Left colon (tissue), 2 donors: Measurements from ENCODE around the gene CABYR. TPM values are rescaled to one million over a fixed set of nuclear protein-coding genes. Genes with fewer than 3 reads are reported as not detected.

Experiments used
- ATAC-seq: fragments of 200-7000 bp; cut with Tn5 transposase; one replicate; pipeline ENCODE4 v1.9.1; 2020; ENCODE audit warnings: mild to moderate bottlenecking, moderate library complexity
- DNase-seq, 2 donors: peaks; one replicate each; pipeline ENCODE4 v3.0.0-alpha.2; 2020
- intact Hi-C, 2 donors: fragments of 100-400 bp; cut with DNase I in 1 of 2; cut with micrococcal nuclease in 1 of 2; formaldehyde crosslinking; loops; one replicate each; pipeline versions ENCODE4 v1.11.2 to v1.14.0; 2022; cut with DNase I, micrococcal nuclease
- total RNA-seq, 2 donors: library from RNA; stranded (reverse); fragmentation: NEBNext Ultra II Directional; extraction: Animal tissue kit (Norgen Biotek cat#: 25700); gene quantifications; one replicate each; pipeline ENCODE4 v1.2.1, GENCODE V29; 2021
- donor health status: DM: no; HTN: no; CAD: no.
- donor health status: DM: yes; HTN: yes; CAD: no.

Gene CABYR
- total RNA-seq, 2 donors from 2014 or later = 0.47 to 0.79 TPM

GRCh38 chr18:24181806-24182205 lies 42.9 kb downstream of the CABYR start:
- intact Hi-C loops = no loop called here
- DNase-seq (no peak), ATAC-seq (no peak)

- no peak for ATAC-seq
- intact Hi-C loops = no loop called here
- no peak for DNase-seq
Measured at GRCh38 chr18:24185805-24186204, 46.9 kb downstream of the CABYR start.

GRCh38 chr18:24187049-24187448 lies 48.2 kb downstream of the CABYR start:
- no peak for ATAC-seq
- no peak for DNase-seq

GRCh38 chr18:24187689-24188088 lies 48.8 kb downstream of the CABYR start:
- intact Hi-C loops = no loop called here
- ATAC-seq = no peak

More at GRCh38 chr18:24187049-24187448, 48.2 kb downstream of the CABYR start:
- intact Hi-C loops = no loop called here

GRCh38 chr18:24188120-24188519 lies 49.3 kb downstream of the CABYR start:
- intact Hi-C loops = no loop called here
- no peak for DNase-seq
- ATAC-seq = no peak

More at GRCh38 chr18:24187689-24188088, 48.8 kb downstream of the CABYR start:
- DNase-seq = no peak

- no peak for DNase-seq
- intact Hi-C loops = no loop called here
- no peak for ATAC-seq
Measured at GRCh38 chr18:24189007-24189528, 50.2 kb downstream of the CABYR start.

GRCh38 chr18:24189664-24190346 lies 50.9 kb downstream of the CABYR start:
- intact Hi-C loops = no loop called here
- DNase-seq (no peak), ATAC-seq (no peak)

- DNase-seq (no peak), ATAC-seq (no peak)
- intact Hi-C loops = no loop called here
Measured at GRCh38 chr18:24190590-24190989, 51.7 kb downstream of the CABYR start.

- ATAC-seq (peak; percentile 46), DNase-seq (no peak)
- intact Hi-C loops = no loop called here
Measured at GRCh38 chr18:24195296-24196053, 56.6 kb downstream of the CABYR start.

GRCh38 chr18:24196764-24197163 lies 57.9 kb downstream of the CABYR start:
- DNase-seq = no peak
- ATAC-seq = no peak
- intact Hi-C loops = no loop called here

- intact Hi-C loops = no loop called here
- no peak for ATAC-seq
- DNase-seq = no peak
Measured at GRCh38 chr18:24197412-24197811, 58.5 kb downstream of the CABYR start.

- intact Hi-C loops = no loop called here
- ATAC-seq = no peak
- no peak for DNase-seq
Measured at GRCh38 chr18:24198461-24198860, 59.6 kb downstream of the CABYR start.

- no peak for DNase-seq
- intact Hi-C loops = no loop called here
Measured at GRCh38 chr18:24199372-24199962, 60.6 kb downstream of the CABYR start.

GRCh38 chr18:24200494-24201290 lies 61.8 kb downstream of the CABYR start:
- intact Hi-C loops = no loop called here
- no peak for DNase-seq
- ATAC-seq = no peak

More at GRCh38 chr18:24199372-24199962, 60.6 kb downstream of the CABYR start:
- no peak for ATAC-seq

- ATAC-seq (no peak), DNase-seq (no peak)
- intact Hi-C loops = no loop called here
Measured at GRCh38 chr18:24201699-24202687, 63.1 kb downstream of the CABYR start.

- ATAC-seq (no peak), DNase-seq (no peak)
- intact Hi-C loops = no loop called here
Measured at GRCh38 chr18:24204904-24205303, 66.0 kb downstream of the CABYR start.

- intact Hi-C loops = no loop called here
- ATAC-seq (no peak), DNase-seq (no peak)
Measured at GRCh38 chr18:24208270-24209035, 69.6 kb downstream of the CABYR start.
